ENCODE measurements around the gene NADK.
A peak's percentile ranks its signal among the peaks of the same experiment; 100 is the strongest.
"Not testable (repeated sequence)": the region's sequence is repeated elsewhere in the genome, so short reads cannot be mapped to it uniquely, and the experiment has no call there.

Gene NADK

GRCh38 chr1:1730870-1731269 is 47.4 kb downstream of the NADK start:
- H3K4me3 ChIP-seq (ENCODE audit: insufficient read depth in 1 of 2, low read depth in 1 of 2, low read length in 2 of 2): no peak overlapping the region
- H3K14ac ChIP-seq (ENCODE audit: low read length in 2 of 2): no peak overlapping the region
- no peak overlapping the region for H3K18ac ChIP-seq (ENCODE audit: low read depth in 1 of 2, low read length in 2 of 2)
- H2AFZ ChIP-seq (ENCODE audit: low read depth, low read length): no peak overlapping the region
- no peak overlapping the region for H4K8ac ChIP-seq (ENCODE audit: low read length)
- H2BK120ac ChIP-seq (ENCODE audit: low read depth, low read length): no peak overlapping the region
- no peak overlapping the region for H3K9ac ChIP-seq (ENCODE audit: low read length)
- H3K27me3 ChIP-seq (ENCODE audit: control insufficient read depth in 1 of 2, insufficient read depth in 1 of 2, low read length in 2 of 2): no peaks in the 10 kb centered on the region
- no peak overlapping the region for H2AK5ac ChIP-seq (ENCODE audit: low read length, severe bottlenecking)
- 98% methylated on average over 17 of the region's 17 CpGs for WGBS
- H3K79me1 ChIP-seq (replicated peaks; ENCODE audit: low read length, poor library complexity, severe bottlenecking): peaks cover 11% of the 10 kb centered on the region
- no peak overlapping the region for H2BK12ac ChIP-seq (ENCODE audit: low read length in 2 of 2)
- H3K36me3 ChIP-seq (ENCODE audit: control insufficient read depth in 1 of 2, insufficient read depth in 2 of 2, low read depth in 1 of 2, low read length in 2 of 2): peaks cover 35 to 38% of the 10 kb centered on the region in 2 experiments
- no peak for DNase-seq
- H3K23ac ChIP-seq (ENCODE audit: low read length in 2 of 2): no peak overlapping the region
- no peak overlapping the region for H3K4ac ChIP-seq (ENCODE audit: low read depth in 1 of 2, low read length in 2 of 2)
- H3K4me2 ChIP-seq (ENCODE audit: low read length, poor library complexity, severe bottlenecking): no peak overlapping the region
- peaks cover 2% of the 10 kb centered on the region for H3K4me1 ChIP-seq (ENCODE audit: control insufficient read depth, insufficient read depth, low read depth, low read length)
- no peak overlapping the region for H2BK15ac ChIP-seq (ENCODE audit: low read depth, poor library complexity, severe bottlenecking)
- no peak overlapping the region for H3K27ac ChIP-seq (ENCODE audit: low read length, poor library complexity, severe bottlenecking)
- H3K9me3 ChIP-seq (ENCODE audit: control insufficient read depth, low read length): no peaks in the 10 kb centered on the region
- H4K91ac ChIP-seq (ENCODE audit: low read length): no peak overlapping the region
- H2BK5ac ChIP-seq (ENCODE audit: low read depth, low read length, poor library complexity, severe bottlenecking): no peak overlapping the region

DNA sequence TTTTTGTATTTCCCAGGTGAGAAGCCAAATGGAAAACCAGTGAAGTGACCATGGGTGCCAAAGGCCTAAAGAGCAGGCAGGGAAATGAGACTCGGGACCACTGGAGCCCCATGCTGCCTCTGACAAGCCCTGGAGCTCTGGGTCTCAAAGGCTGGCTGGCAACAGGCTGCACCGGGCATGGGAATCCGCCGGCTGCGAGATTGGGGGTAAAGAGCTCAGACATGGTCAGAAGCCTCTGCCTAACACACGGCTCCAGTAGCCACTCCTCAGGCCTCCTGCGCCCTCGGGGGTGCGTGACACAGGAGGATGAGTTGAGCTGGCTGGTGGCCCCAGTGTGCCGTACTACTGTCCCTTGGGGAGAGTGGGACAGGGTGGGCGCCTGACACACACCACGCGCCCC is 48.0 kb downstream of the NADK start:
- not testable (repeated sequence) for DNase-seq; H3K23ac ChIP-seq (ENCODE audit: low read length in 2 of 2); H3K27me3 ChIP-seq (ENCODE audit: control insufficient read depth in 1 of 2, insufficient read depth in 1 of 2, low read length in 2 of 2); H4K8ac ChIP-seq (ENCODE audit: low read length); H3K79me1 ChIP-seq (replicated peaks; ENCODE audit: low read length, poor library complexity, severe bottlenecking); H3K4me2 ChIP-seq (ENCODE audit: low read length, poor library complexity, severe bottlenecking); H3K4ac ChIP-seq (ENCODE audit: low read depth in 1 of 2, low read length in 2 of 2); H3K4me1 ChIP-seq (ENCODE audit: control insufficient read depth, insufficient read depth, low read depth, low read length); H2BK12ac ChIP-seq (ENCODE audit: low read length in 2 of 2); H3K27ac ChIP-seq (ENCODE audit: low read length, poor library complexity, severe bottlenecking); H2BK120ac ChIP-seq (ENCODE audit: low read depth, low read length); H4K91ac ChIP-seq (ENCODE audit: low read length); H3K9me3 ChIP-seq (ENCODE audit: control insufficient read depth, low read length); H2BK5ac ChIP-seq (ENCODE audit: low read depth, low read length, poor library complexity, severe bottlenecking); H3K9ac ChIP-seq (ENCODE audit: low read length); H3K18ac ChIP-seq (ENCODE audit: low read depth in 1 of 2, low read length in 2 of 2); H2AFZ ChIP-seq (ENCODE audit: low read depth, low read length); H2AK5ac ChIP-seq (ENCODE audit: low read length, severe bottlenecking); H3K4me3 ChIP-seq (ENCODE audit: insufficient read depth in 1 of 2, low read depth in 1 of 2, low read length in 2 of 2); H3K14ac ChIP-seq (ENCODE audit: low read length in 2 of 2); H2BK15ac ChIP-seq (ENCODE audit: low read depth, poor library complexity, severe bottlenecking)
- WGBS: no CpG with 5 or more reads among the region's 13 CpGs
- peaks cover 33 to 34% of the 10 kb centered on the region in 2 experiments for H3K36me3 ChIP-seq (ENCODE audit: control insufficient read depth in 1 of 2, insufficient read depth in 2 of 2, low read depth in 1 of 2, low read length in 2 of 2)

DNA sequence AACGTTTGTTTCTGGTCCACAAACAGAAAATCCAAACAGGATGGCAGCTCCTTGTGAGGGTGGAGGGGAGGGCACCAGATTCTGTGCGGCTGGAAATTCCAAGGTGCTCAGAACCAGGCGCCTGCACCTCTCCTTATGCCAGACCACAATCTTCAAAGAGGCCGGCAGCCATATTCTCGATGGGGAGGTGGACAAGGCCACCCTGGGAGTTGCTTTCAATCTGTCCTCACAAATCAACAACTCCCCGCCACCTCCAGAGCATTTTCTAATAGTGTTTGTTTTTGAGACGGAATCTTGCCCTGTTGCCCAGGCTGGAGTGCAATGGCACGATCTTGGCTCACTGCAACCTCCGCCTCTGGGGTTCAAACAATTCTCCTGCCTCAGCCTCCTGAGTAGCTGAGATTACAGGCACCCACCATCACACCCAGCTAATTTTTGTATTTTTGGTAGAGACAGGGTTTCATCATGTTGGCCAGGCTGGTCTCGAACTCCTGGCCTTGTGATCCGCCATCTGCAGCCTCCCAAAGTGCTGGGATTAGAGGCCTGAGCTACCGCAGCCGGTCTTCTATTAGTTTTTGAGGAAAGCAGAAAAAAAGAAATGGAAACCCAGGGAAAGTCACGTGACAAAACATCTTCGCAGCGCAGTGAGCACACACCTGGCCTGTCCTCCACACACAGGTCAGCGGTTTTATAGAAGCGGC is 49.0 kb downstream of the NADK start:
- not testable (repeated sequence) for H3K4ac ChIP-seq (ENCODE audit: low read depth in 1 of 2, low read length in 2 of 2); H2BK120ac ChIP-seq (ENCODE audit: low read depth, low read length); H3K27me3 ChIP-seq (ENCODE audit: control insufficient read depth in 1 of 2, insufficient read depth in 1 of 2, low read length in 2 of 2); H3K23ac ChIP-seq (ENCODE audit: low read length in 2 of 2); H3K79me1 ChIP-seq (replicated peaks; ENCODE audit: low read length, poor library complexity, severe bottlenecking); H4K91ac ChIP-seq (ENCODE audit: low read length); H2AK5ac ChIP-seq (ENCODE audit: low read length, severe bottlenecking); DNase-seq; H4K8ac ChIP-seq (ENCODE audit: low read length); H2BK15ac ChIP-seq (ENCODE audit: low read depth, poor library complexity, severe bottlenecking); H3K14ac ChIP-seq (ENCODE audit: low read length in 2 of 2); H2AFZ ChIP-seq (ENCODE audit: low read depth, low read length); H3K4me3 ChIP-seq (ENCODE audit: insufficient read depth in 1 of 2, low read depth in 1 of 2, low read length in 2 of 2); H2BK12ac ChIP-seq (ENCODE audit: low read length in 2 of 2); H3K4me1 ChIP-seq (ENCODE audit: control insufficient read depth, insufficient read depth, low read depth, low read length); H2BK5ac ChIP-seq (ENCODE audit: low read depth, low read length, poor library complexity, severe bottlenecking); H3K18ac ChIP-seq (ENCODE audit: low read depth in 1 of 2, low read length in 2 of 2); H3K4me2 ChIP-seq (ENCODE audit: low read length, poor library complexity, severe bottlenecking); H3K9me3 ChIP-seq (ENCODE audit: control insufficient read depth, low read length); H3K27ac ChIP-seq (ENCODE audit: low read length, poor library complexity, severe bottlenecking)
- WGBS: 100% methylated on average over 7 of the region's 18 CpGs
- H3K9ac ChIP-seq (ENCODE audit: low read length): peak overlapping the region; percentile 78
- peaks cover 29 to 31% of the 10 kb centered on the region in 2 experiments for H3K36me3 ChIP-seq (ENCODE audit: control insufficient read depth in 1 of 2, insufficient read depth in 2 of 2, low read depth in 1 of 2, low read length in 2 of 2)

- H2BK120ac ChIP-seq (ENCODE audit: low read depth, low read length); H3K4me1 ChIP-seq (ENCODE audit: control insufficient read depth, insufficient read depth, low read depth, low read length); H3K23ac ChIP-seq (ENCODE audit: low read length in 2 of 2); H3K18ac ChIP-seq (ENCODE audit: low read depth in 1 of 2, low read length in 2 of 2); H4K8ac ChIP-seq (ENCODE audit: low read length); H3K4me2 ChIP-seq (ENCODE audit: low read length, poor library complexity, severe bottlenecking); H3K4ac ChIP-seq (ENCODE audit: low read depth in 1 of 2, low read length in 2 of 2); H2AFZ ChIP-seq (ENCODE audit: low read depth, low read length); H4K91ac ChIP-seq (ENCODE audit: low read length); H3K27ac ChIP-seq (ENCODE audit: low read length, poor library complexity, severe bottlenecking); H2BK12ac ChIP-seq (ENCODE audit: low read length in 2 of 2); H2AK5ac ChIP-seq (ENCODE audit: low read length, severe bottlenecking); H3K27me3 ChIP-seq (ENCODE audit: control insufficient read depth in 1 of 2, insufficient read depth in 1 of 2, low read length in 2 of 2); H3K14ac ChIP-seq (ENCODE audit: low read length in 2 of 2); H2BK15ac ChIP-seq (ENCODE audit: low read depth, poor library complexity, severe bottlenecking); H3K79me1 ChIP-seq (replicated peaks; ENCODE audit: low read length, poor library complexity, severe bottlenecking); H3K9me3 ChIP-seq (ENCODE audit: control insufficient read depth, low read length); H2BK5ac ChIP-seq (ENCODE audit: low read depth, low read length, poor library complexity, severe bottlenecking): not testable (repeated sequence)
- Histone ChIP-seq H3K4me3 (ENCODE audit: insufficient read depth in 1 of 2, low read depth in 1 of 2, low read length in 2 of 2) (peak overlapping the region in 1 of 2 experiments; percentile 57), H3K9ac (ENCODE audit: low read length) (peak overlapping the region; percentile 78), H3K36me3 (ENCODE audit: control insufficient read depth in 1 of 2, insufficient read depth in 2 of 2, low read depth in 1 of 2, low read length in 2 of 2) (peaks cover 25 to 27% of the 10 kb centered on the region in 2 experiments)
- WGBS: 48% methylated on average over 5 of the region's 14 CpGs
- peak; percentile 48 for DNase-seq
These were observed 49.8 kb downstream of the NADK start for GRCh38 chr1:1728308-1729005.

All from mesenchymal stem cell (in vitro differentiated cells and primary cell).